Endothelial cell (in vitro differentiated cells): ENCODE measurements around the gene LTF. TPM values are rescaled to one million over a fixed set of nuclear protein-coding genes. Genes with fewer than 3 reads are reported as not detected.

Source experiments
- DNase-seq: peaks from one replicate; pipeline ENCODE4 v3.0.0; 2021; ENCODE audit warnings: low spot score
- H3K27ac Mint-ChIP-seq: one replicate; pipeline ENCODE4 v1.8.0; 2021; ENCODE audit warnings: mixed read lengths, inconsistent platforms; ENCODE audit not compliant: unreplicated experiment
- H3K27me3 Mint-ChIP-seq: one replicate; pipeline ENCODE4 v1.8.0; 2021; ENCODE audit warnings: mild to moderate bottlenecking, moderate library complexity, mixed read lengths, inconsistent platforms; ENCODE audit not compliant: unreplicated experiment
- H3K36me3 Mint-ChIP-seq: one replicate; pipeline ENCODE4 v1.8.0; 2021; ENCODE audit warnings: mild to moderate bottlenecking, low read depth, mixed read lengths, inconsistent platforms; ENCODE audit not compliant: unreplicated experiment
- H3K4me1 Mint-ChIP-seq: one replicate; pipeline ENCODE4 v1.8.0; 2021; ENCODE audit warnings: mild to moderate bottlenecking, mixed read lengths, inconsistent platforms; ENCODE audit not compliant: unreplicated experiment
- H3K4me3 Mint-ChIP-seq: one replicate; pipeline ENCODE4 v1.8.0; 2021; ENCODE audit warnings: mild to moderate bottlenecking, mixed read lengths, inconsistent platforms; ENCODE audit not compliant: unreplicated experiment
- H3K9me3 Mint-ChIP-seq: one replicate; pipeline ENCODE4 v1.8.0; 2021; ENCODE audit warnings: mixed read lengths, inconsistent platforms; ENCODE audit not compliant: unreplicated experiment
- total RNA-seq: library from RNA; stranded (reverse); fragmentation: NEBNext Ultra II Directional; extraction: Animal tissue kit (Norgen Biotek cat#: 25700); gene quantifications from one replicate; pipeline ENCODE4 v1.2.1, GENCODE V29; 2021; ENCODE audit not compliant: unreplicated experiment
- TF ChIP-seq, protein P1 (sequence below): fragments of 200-600 bp; sonication (generic); IDR thresholded peaks from one replicate; pipeline ENCODE4 v1.5.0; 2021; ENCODE audit warnings: antibody characterized with exemption; ENCODE audit not compliant: unreplicated experiment

The LTF gene
- total RNA-seq, 1 donor from 2014 or later = not detected

DNA sequence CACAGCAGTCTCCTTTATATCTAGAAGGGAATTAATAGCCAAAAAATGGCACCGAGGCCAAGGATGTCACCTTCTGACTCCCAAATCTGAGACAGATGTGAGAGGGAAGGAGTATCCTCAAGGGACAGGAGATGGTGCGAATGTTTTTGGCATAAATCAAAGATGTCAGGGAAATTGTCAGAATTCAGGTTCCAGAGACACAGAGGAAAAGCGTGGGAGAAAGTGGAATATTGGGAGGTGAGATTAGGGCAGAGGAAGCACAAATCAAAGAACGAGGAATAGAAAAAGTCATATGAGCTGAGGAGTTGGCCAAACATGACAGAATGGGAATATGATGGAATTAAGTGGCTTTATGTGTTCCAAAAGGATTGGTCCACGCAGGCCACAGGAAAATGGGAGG is 63.9 kb downstream of the LTF start:
- DNase-seq = no peak
- no peaks in the 10 kb centered on the region for H3K36me3 Mint-ChIP-seq
- no peak overlapping the region for H3K27ac Mint-ChIP-seq
- H3K4me1 Mint-ChIP-seq = peaks cover 4% of the 10 kb centered on the region
- H3K4me3 Mint-ChIP-seq = no peak overlapping the region
- H3K27me3 Mint-ChIP-seq = peaks cover 4% of the 10 kb centered on the region
- TF ChIP-seq, protein P1, sequence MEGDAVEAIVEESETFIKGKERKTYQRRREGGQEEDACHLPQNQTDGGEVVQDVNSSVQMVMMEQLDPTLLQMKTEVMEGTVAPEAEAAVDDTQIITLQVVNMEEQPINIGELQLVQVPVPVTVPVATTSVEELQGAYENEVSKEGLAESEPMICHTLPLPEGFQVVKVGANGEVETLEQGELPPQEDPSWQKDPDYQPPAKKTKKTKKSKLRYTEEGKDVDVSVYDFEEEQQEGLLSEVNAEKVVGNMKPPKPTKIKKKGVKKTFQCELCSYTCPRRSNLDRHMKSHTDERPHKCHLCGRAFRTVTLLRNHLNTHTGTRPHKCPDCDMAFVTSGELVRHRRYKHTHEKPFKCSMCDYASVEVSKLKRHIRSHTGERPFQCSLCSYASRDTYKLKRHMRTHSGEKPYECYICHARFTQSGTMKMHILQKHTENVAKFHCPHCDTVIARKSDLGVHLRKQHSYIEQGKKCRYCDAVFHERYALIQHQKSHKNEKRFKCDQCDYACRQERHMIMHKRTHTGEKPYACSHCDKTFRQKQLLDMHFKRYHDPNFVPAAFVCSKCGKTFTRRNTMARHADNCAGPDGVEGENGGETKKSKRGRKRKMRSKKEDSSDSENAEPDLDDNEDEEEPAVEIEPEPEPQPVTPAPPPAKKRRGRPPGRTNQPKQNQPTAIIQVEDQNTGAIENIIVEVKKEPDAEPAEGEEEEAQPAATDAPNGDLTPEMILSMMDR = no peak
- H3K9me3 Mint-ChIP-seq = no peaks in the 10 kb centered on the region

DNA sequence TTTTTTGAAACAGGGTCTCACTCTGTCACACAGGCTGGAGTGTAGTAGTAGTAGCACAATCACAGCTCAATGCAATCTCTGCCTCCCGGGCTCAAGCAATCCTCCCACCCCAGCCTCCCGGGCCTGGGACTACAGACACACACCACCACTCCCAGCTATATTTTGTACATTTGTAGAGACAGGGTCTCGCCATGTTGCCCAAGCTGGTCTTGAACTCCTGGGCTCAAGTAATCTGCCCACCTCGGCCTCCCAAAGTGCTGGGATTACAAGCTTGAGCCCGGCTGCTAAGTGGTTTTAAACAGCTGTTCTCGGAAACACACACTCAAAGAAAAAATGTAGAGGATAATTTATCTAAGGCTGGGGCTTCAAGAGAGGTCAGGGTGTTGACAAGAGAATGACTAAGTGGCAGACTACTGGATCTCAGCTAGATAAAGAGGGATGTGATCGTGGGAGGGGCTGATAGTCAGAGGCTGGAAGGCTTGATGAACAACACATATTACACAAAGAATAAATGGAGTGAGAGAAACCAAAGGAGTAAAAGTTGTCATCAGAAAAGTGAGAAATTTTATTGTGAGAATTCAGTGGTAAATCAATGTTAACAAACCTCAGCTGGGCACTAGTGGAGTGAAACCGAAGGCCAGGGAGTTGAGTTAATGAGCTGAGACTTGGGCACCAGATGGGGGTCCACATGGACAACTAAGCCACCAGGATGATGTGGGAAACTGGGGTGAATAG is 64.5 kb downstream of the LTF start:
- Mint-ChIP-seq H3K27me3 (peaks cover 1% of the 10 kb centered on the region), H3K36me3 (no peaks in the 10 kb centered on the region), H3K4me3 (no peak overlapping the region), H3K9me3 (no peaks in the 10 kb centered on the region), H3K4me1 (peaks cover under 1% of the 10 kb centered on the region), H3K27ac (no peak overlapping the region)
- DNase-seq = no peak
- TF ChIP-seq, protein P1 = no peak

DNA sequence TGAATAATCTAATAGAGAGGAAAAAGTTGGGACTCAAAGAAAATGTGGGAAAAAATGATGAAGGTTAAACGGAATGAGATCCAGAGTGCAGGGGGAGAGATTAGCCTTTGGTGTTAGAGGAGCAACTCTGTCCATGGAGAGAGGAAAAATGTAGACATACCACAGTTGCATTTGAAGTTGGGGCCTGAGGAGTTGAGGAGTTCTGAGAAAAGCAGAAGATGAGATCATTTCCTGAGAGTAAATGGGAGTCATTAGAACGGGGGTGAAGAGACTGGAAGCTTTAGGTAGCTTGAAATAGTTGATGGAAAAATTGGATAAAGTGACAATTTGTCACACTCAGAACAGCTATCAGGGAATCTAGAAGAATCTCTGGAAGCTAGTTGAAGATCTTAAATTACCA is 65.1 kb downstream of the LTF start:
- H3K4me3 Mint-ChIP-seq = no peak overlapping the region
- H3K4me1 Mint-ChIP-seq = no peaks in the 10 kb centered on the region
- no peaks in the 10 kb centered on the region for H3K36me3 Mint-ChIP-seq
- DNase-seq = no peak
- no peaks in the 10 kb centered on the region for H3K9me3 Mint-ChIP-seq
- H3K27ac Mint-ChIP-seq = no peak overlapping the region
- TF ChIP-seq, protein P1 = no peak
- H3K27me3 Mint-ChIP-seq = peaks cover 1% of the 10 kb centered on the region

DNA sequence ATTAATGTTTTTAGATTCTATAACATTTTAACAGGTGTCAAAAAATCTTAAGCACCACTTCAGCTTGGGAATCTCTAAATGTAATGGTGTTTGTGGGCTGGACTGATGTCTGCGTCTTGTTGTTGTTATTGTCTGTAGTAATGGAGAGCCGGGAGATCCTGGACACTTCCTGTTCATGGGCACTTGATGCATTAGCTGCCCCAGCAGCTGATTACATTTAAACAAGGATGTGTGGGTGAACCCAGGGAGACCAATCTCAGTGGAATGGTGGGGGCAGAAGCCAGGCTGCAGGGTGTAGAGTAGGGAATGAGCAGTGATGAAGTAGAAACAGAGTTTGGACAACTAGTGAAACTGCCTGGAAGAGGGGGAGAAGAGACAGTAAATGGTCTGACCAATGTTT is 65.6 kb downstream of the LTF start:
- H3K27ac Mint-ChIP-seq = no peak overlapping the region
- peaks cover 1% of the 10 kb centered on the region for H3K27me3 Mint-ChIP-seq
- no peak overlapping the region for H3K4me3 Mint-ChIP-seq
- H3K9me3 Mint-ChIP-seq = no peaks in the 10 kb centered on the region
- DNase-seq = no peak
- no peaks in the 10 kb centered on the region for H3K4me1 Mint-ChIP-seq
- no peaks in the 10 kb centered on the region for H3K36me3 Mint-ChIP-seq
- TF ChIP-seq, protein P1 = no peak

DNA sequence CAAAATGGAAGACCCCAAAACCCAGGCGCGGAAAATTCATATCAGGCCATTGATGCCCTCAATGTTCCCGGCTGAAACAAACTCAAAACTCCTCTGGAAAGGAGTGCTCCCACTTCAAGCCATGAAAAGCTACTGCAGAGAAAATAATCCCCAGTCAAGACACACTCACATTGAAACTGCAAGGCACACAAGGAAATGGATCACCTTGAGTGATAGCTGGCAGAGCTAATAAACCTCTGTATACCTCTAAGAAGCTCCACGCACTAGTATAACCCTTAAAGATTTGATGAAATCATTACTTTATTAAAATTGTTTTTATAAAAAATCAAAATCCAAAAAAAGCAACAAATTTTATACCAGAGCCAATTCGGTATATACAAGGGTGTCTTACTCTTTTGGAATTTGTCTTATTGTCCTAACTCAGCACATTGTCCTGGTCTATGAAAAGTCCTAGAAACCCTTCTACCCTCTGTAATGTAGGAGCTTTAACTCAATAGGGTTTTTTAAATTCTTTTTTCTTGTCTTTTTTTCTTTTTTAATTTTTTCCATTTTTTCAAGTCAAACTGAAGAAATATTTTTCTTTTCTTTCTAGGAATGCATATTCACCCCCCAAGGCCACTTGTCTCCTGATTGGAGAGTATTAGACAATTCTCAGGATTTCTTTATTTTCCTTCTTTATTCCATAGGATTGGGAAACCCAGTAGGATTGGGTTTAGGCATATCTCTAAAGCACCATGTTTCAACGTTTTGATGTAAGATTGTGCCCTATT is 66.3 kb downstream of the LTF start:
- no peak overlapping the region for H3K4me3 Mint-ChIP-seq
- H3K9me3 Mint-ChIP-seq = no peaks in the 10 kb centered on the region
- no peak overlapping the region for H3K27ac Mint-ChIP-seq
- H3K36me3 Mint-ChIP-seq = no peaks in the 10 kb centered on the region
- H3K27me3 Mint-ChIP-seq = peaks cover 5% of the 10 kb centered on the region
- DNase-seq = no peak
- H3K4me1 Mint-ChIP-seq = no peaks in the 10 kb centered on the region
- TF ChIP-seq, protein P1 = no peak
